ENCODE measurements around the gene TTLL11.

The TTLL11 gene

GRCh38 chr9:121781701-121782464 lies 311.2 kb downstream of the TTLL11 start:
- no peak for DNase-seq

GRCh38 chr9:121781145-121781548 lies 312.0 kb downstream of the TTLL11 start:
- no peak for DNase-seq

- no peak for DNase-seq
These were observed 312.7 kb downstream of the TTLL11 start for GRCh38 chr9:121780177-121781040.

- no peak for DNase-seq
These were observed 313.6 kb downstream of the TTLL11 start for GRCh38 chr9:121779381-121780117.

GRCh38 chr9:121778252-121779225 lies 314.6 kb downstream of the TTLL11 start:
- no peak for DNase-seq

- no peak for DNase-seq
These were observed 316.1 kb downstream of the TTLL11 start for GRCh38 chr9:121776739-121777637.

- no peak for DNase-seq
These were observed 316.9 kb downstream of the TTLL11 start for GRCh38 chr9:121776001-121776738.

- no peak for DNase-seq
These were observed 318.1 kb downstream of the TTLL11 start for GRCh38 chr9:121774715-121775613.

- DNase-seq = no peak
These were observed 319.0 kb downstream of the TTLL11 start for GRCh38 chr9:121773954-121774714.

- DNase-seq = no peak
These were observed 319.7 kb downstream of the TTLL11 start for GRCh38 chr9:121773286-121773953.

- no peak for DNase-seq
These were observed 320.4 kb downstream of the TTLL11 start for GRCh38 chr9:121772600-121773285.
